ENCODE results near the gene RHOXF2B. TPM values are rescaled to one million over a fixed set of nuclear protein-coding genes. Genes with fewer than 3 reads are reported as not detected.
"Not testable (repeated sequence)": the region's sequence is repeated elsewhere in the genome, so short reads cannot be mapped to it uniquely, and the experiment has no call there.

RHOXF2B gene
- not detected for total RNA-seq

DNA sequence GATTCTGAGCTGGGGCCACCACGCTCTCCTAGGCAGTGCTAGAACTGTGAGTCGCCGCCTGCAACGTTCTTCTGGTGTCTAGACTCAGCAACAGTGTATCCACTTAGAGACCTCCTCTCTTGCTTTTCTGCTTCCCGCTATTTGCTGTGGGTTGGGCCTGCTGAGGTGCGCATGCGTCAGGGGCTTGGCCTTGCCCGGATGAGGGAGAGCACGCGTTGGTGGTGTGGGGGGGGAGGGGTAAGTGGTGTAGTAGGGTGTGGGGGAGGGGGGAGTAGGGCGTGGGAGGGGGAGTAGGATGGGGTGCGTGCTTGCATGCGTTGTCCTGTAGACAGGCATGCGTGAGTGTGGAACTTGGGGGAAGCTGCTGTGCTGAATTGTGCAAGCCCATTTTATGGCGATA lies at the start of gene RHOXF2B:
Gene RHOXF2B (minus strand): TSS at position 101 of the 400 bp plus-strand sequence. CDS start 138 bp downstream, outside the sequence.
- POLR2A ChIA-PET, CTCF ChIA-PET: not testable (repeated sequence)

- POLR2A ChIA-PET = no interaction called here
- CTCF ChIA-PET = interaction anchor here (0.5 kb wide), 1 partner anchor 232 kb away, joined by 3 read pairs; no protein-coding TSS in a partner anchor
These were observed 48.0 kb upstream of the RHOXF2B start for GRCh38 chrX:120125444-120125843.

DNA sequence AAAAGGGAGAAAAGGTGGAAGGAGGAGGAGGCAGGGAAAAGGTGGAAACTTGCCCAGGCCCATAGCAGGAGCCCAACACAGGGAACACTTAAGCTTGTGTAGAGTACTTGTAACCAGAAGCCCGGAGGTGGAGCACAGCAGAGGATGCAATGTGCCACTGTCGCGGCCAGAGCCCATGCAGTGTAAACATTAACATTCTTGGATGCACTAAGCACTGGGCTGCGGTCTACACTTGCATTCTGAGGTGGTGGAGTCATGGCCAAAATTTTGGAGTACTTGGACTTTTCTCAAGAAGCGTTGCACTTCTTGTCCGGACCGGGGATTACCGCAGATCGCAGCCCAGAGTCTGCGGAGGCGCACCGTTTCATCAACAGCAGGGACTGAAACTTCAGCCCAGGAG lies 42.7 kb upstream of the RHOXF2B start:
- POLR2A ChIA-PET = no interaction called here
- CTCF ChIA-PET = no interaction called here

DNA sequence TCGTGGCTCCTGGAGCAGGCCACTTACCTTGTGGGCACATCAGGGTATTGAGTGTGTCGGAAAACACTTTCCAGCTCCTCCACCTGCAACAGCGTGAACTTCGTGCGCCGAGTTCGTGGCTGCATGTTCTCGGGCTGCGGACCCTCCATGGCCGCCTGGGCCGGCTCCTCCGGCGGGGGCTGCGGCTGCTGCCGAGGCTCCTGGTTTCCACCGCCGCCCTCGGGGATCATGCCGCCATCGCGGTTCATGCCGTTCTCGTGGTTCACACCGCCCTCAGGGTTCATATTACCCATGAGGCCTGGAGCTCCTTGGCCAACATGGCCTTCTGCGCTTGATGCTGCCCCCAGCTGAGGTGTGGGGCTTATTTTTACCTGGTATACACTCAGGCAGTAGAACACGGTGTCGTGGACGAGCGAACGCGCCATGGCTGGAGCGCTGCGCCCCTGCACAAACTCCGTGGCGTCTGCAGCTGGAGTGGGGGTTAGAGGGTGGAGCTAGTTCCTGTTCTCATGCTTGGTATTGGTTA lies 38.0 kb upstream of the RHOXF2B start, which contains the start of gene RHOXF1:
Gene RHOXF1 (minus strand): TSS at position 476 of the 526 bp plus-strand sequence. CDS start 51 bp downstream, at position 425.
- ChIA-PET POLR2A (no interaction called here), CTCF (no interaction called here)

DNA sequence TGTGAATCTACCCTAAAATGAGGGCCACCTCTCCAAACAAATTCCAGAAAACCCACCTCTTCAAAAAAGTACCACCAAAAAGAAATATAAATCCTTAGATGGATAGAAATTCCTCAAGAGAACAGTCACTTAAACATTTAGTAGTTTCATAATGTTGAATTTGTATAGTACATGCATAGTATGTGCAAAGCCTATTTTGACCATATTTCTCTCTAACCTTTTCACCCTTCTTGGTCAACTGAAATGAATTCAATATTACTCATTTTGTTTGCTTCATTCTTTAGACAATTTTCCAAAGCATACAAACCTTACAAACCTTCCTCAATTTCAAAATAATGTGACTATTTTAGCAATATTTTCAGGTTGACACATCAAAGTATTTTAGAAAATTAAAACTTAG lies 34.1 kb upstream of the RHOXF2B start:
- POLR2A ChIA-PET = no interaction called here
- CTCF ChIA-PET = no interaction called here

DNA sequence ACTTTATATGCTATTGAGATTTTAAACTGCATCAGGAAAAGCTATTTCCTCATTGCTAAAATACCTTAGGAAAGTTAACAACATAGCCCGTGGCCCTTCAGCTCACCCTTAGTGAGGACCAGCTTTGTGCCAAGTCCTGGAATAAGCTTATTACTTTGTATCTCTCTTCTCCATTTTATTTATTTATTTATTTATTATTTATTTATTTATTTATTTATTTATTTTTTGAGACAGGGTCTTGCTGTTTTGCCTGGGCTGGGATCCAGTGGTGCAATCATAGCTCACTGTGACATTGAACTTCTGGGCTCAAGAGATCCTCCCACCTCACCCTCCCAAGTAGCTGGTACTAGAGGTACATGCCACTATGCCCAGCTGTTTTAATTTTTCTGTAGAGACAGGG lies 31.9 kb upstream of the RHOXF2B start:
- POLR2A ChIA-PET = no interaction called here
- CTCF ChIA-PET = no interaction called here

- CTCF ChIA-PET, POLR2A ChIA-PET: not testable (repeated sequence)
These were observed 27.2 kb upstream of the RHOXF2B start for GRCh38 chrX:120104707-120105106.

GRCh38 chrX:120101057-120101456 lies 23.6 kb upstream of the RHOXF2B start:
- POLR2A ChIA-PET, CTCF ChIA-PET: not testable (repeated sequence)

DNA sequence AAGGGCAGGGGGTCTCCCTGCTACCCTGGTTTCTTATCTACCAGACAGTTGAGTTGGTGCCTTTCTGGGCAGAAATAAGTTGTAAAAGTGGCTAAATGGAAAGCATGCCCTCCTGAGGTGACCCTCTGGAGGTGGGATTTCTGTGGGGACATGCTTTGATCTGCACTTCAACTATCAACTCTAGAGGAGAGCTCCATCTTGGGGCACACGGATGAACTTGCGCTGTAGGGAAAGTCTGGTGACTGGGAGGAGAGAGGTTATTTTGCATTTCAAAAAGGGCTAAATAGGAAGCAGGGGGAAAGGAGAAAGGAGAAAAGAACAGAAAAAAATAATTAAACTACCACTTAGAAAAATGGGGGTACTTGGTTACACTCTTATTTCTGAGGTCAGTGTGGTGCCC lies 12.7 kb upstream of the RHOXF2B start:
- CTCF ChIA-PET = no interaction called here
- POLR2A ChIA-PET = no interaction called here

DNA sequence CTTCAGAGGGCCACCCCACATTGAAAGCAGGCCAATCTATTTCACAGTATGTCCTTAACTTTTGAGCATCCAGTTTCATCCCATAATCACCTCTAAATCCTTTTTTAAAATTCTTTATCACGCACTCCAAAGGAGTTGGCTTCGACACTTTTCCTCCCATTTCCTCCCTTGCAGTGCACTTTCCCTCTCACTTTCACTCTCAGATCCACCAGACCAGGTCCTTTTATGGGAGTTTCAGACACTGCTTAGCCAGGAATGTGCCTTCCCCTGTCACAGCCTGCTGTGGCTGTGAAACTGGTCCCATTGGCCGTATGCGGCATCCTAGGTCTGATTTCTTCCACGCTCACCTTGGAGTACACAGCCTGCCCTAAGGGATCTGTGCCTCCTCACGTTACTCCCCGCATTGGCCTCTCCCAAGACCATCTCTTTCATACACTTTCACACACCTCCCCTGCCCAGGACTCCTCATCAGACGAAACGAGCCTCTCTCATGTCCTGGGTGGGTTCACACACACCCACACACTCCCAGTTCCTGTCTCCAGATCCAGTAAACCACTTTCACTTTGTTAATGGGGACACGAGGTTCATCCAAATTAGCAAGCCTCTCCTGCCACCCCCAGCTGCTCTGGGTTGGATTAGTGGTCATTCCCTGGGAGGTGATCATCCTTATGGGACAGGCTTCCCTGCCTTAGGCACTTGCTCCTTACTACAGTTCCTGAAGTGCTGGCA lies 10.0 kb upstream of the RHOXF2B start:
- POLR2A ChIA-PET = no interaction called here
- CTCF ChIA-PET = no interaction called here

DNA sequence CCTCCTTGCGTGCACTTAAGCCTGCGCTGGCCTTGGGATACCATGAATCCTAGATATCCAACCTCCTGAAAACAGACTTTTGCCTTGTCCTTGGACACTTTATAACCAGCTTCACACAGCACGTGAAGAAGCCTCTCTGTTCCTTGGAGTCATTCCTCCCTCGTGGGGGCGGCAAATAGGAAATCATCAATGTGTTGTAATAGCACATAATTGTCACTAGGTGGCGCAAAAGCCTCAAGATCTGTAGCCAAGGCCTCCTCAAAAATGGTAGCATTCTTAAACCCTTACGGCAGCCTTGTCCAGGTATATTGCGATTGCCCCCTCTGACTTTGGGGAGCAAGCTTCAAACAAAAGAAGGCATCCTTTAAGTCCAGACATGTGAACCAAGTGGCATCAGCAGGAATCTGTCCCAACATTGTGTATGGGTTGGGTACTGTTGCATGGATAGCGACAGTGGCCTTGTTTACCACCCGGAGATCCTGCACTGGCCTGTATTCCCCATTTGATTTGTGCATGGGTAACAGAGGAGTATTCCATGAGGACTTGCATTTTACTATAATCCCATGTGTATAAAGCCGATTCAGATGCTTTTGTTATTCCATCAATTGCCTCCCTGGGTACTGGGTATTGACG lies 8.2 kb upstream of the RHOXF2B start:
- POLR2A ChIA-PET, CTCF ChIA-PET: not testable (repeated sequence)

GRCh38 chrX:120066169-120066568 lies 11.3 kb downstream of the RHOXF2B start:
- POLR2A ChIA-PET, CTCF ChIA-PET: not testable (repeated sequence)

DNA sequence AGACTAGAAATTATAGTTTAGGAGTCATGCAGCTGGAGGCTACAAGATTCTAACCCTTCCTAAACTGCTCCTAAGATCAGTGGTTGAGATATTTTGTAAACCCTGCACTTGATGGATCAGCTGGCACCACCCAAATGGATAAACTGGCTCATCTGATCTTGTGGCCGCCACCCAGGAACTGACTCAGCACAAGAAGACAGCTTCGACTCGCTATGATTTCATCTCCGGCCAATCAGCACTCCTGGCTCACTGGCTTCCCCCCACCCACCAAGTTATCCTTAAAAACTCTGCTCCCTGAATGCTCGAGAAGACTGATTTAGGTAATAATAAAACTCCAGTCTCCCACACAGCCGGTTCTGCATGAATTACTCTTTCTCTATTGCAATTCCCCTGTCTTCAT lies 34.8 kb downstream of the RHOXF2B start:
- POLR2A ChIA-PET, CTCF ChIA-PET: not testable (repeated sequence)

DNA sequence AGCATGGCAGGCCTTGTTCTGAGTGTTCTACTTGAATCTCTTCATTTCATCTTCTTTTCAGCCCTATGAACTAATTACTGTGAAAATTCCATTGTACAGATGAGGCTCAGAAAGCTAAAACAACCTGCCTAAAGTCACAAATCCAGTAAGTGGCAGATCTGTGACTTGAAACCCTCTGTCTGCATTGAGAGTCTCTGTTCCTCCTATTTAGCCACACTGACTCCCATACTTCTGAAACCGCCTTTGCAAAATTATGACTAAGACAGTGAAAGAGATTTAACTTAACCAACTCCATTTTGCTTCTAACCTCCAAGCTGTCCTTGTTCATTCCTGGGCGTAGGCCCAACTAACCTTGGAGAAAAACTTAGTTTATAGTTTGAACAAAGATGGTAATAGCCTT lies 35.2 kb downstream of the RHOXF2B start:
- CTCF ChIA-PET, POLR2A ChIA-PET: not testable (repeated sequence)

- CTCF ChIA-PET, POLR2A ChIA-PET: not testable (repeated sequence)
These were observed 37.3 kb downstream of the RHOXF2B start for GRCh38 chrX:120040176-120040575.

GRCh38 chrX:120039087-120039733 lies 38.3 kb downstream of the RHOXF2B start:
- POLR2A ChIA-PET = not testable (repeated sequence)

GRCh38 chrX:120036704-120037103 lies 40.8 kb downstream of the RHOXF2B start:
- CTCF ChIA-PET = no interaction called here

More at GRCh38 chrX:120039087-120039733, 38.3 kb downstream of the RHOXF2B start:
- CTCF ChIA-PET = not testable (repeated sequence)

GRCh38 chrX:120035522-120036309 lies 41.8 kb downstream of the RHOXF2B start:
- POLR2A ChIA-PET, CTCF ChIA-PET: not testable (repeated sequence)

More at GRCh38 chrX:120036704-120037103, 40.8 kb downstream of the RHOXF2B start:
- POLR2A ChIA-PET = no interaction called here

DNA sequence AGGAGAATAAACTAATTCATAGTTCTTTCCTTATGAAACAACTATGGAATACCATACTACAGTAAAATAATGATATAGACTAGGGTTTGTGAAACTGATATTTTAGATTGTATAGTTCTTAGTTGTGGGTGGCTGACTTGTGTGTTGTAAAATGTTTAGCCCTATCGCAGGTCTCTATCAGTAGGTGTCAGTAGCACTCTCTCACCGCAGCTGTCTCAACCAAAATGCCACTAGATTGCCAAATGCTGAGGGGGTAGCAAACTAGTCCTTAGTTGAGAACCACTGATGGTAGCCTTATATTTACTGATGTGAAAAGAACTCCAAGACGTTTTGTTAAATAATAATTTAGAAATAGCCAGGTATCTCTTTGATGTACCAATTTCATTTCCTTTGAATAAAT lies 48.1 kb downstream of the RHOXF2B start:
- ChIA-PET CTCF (no interaction called here), POLR2A (no interaction called here)

- ChIA-PET POLR2A (no interaction called here), CTCF (no interaction called here)
These were observed 54.2 kb downstream of the RHOXF2B start for GRCh38 chrX:120023259-120023658.

Measured in activated CD8-positive, alpha-beta memory T cell treated with anti-CD3 and anti-CD28 coated beads for 36 hours (primary cell).